WTC11 (cell line): ENCODE data around the gene TIMM29. TPM values are rescaled to one million over a fixed set of nuclear protein-coding genes. Genes with fewer than 3 reads are reported as not detected.
A peak's percentile ranks its signal among the peaks of the same experiment; 100 is the strongest.
"Not testable (repeated sequence)": the region's sequence is repeated elsewhere in the genome, so short reads cannot be mapped to it uniquely, and the experiment has no call there.

Experiments
- ATAC-seq: fragments of 200-7000 bp; cut with Tn5 transposase; 2 replicates; pipeline ENCODE4 v1.10.0; 2021; ENCODE audit warnings: mild to moderate bottlenecking, moderate library complexity
- CTCF ChIA-PET: fragments of 300-600 bp; sonication (Branson Sonifier 250); formaldehyde crosslinking; loops from one replicate; lab custom pipeline; 2021; ENCODE audit warnings: antibody characterized with exemption; lab: Charles Lee
- POLR2A ChIA-PET: fragments of 350-600 bp; sonication (Branson Sonifier 250); formaldehyde crosslinking; loops from one replicate; lab custom pipeline; 2021; ENCODE audit warnings: antibody characterized with exemption; lab: Charles Lee
- DNase-seq: peaks from one replicate; pipeline ENCODE4 v3.0.0; 2021; ENCODE audit warnings: low spot score
- H3K27ac Mint-ChIP-seq: 2 replicates; pipeline ENCODE4 v1.8.0; 2021; ENCODE audit warnings: mixed read lengths
- H3K27me3 Mint-ChIP-seq: 2 replicates; pipeline ENCODE4 v1.8.0; 2021; ENCODE audit warnings: low read depth, mild to moderate bottlenecking, moderate library complexity, mixed read lengths
- H3K36me3 Mint-ChIP-seq: 2 replicates; pipeline ENCODE4 v1.8.0; 2021; ENCODE audit warnings: mixed read lengths
- H3K4me1 Mint-ChIP-seq: 2 replicates; pipeline ENCODE4 v1.8.0; 2022; ENCODE audit warnings: mixed read lengths
- H3K4me3 Mint-ChIP-seq: 2 replicates; pipeline ENCODE4 v1.8.0; 2021; ENCODE audit warnings: mild to moderate bottlenecking, moderate library complexity, mixed read lengths
- H3K9me3 Mint-ChIP-seq: 2 replicates; pipeline ENCODE4 v1.8.0; 2021; ENCODE audit warnings: mixed read lengths
- ATF6 ChIP-seq: sonication (generic); formaldehyde crosslinking; IDR thresholded peaks from 2 replicates; pipeline ENCODE4 v1.8.1; 2023; ENCODE audit warnings: mild to moderate bottlenecking, missing genetic modification reagents
- CBFB ChIP-seq: sonication (generic); formaldehyde crosslinking; IDR thresholded peaks from 2 replicates; pipeline ENCODE4 v1.8.1; 2022; ENCODE audit warnings: mild to moderate bottlenecking, low read depth, missing genetic modification reagents
- CREM ChIP-seq: sonication (generic); formaldehyde crosslinking; IDR thresholded peaks from 2 replicates; pipeline ENCODE4 v1.8.1; 2022; ENCODE audit warnings: mild to moderate bottlenecking, missing genetic modification reagents, moderate library complexity
- ESRRA ChIP-seq: sonication (generic); formaldehyde crosslinking; IDR thresholded peaks from 2 replicates; pipeline ENCODE4 v1.8.1; 2022; ENCODE audit warnings: mild to moderate bottlenecking, missing genetic modification reagents, borderline replicate concordance
- FOXJ3 ChIP-seq: sonication (generic); formaldehyde crosslinking; IDR thresholded peaks from 2 replicates; pipeline ENCODE4 v1.9.0; 2021; ENCODE audit warnings: missing genetic modification reagents, mild to moderate bottlenecking, borderline replicate concordance
- HMGXB4 ChIP-seq: sonication (generic); formaldehyde crosslinking; IDR thresholded peaks from 2 replicates; pipeline ENCODE4 v1.8.1; 2023; ENCODE audit warnings: mild to moderate bottlenecking, moderate library complexity, missing genetic modification reagents
- PRDM15 ChIP-seq: sonication (generic); formaldehyde crosslinking; IDR thresholded peaks from 2 replicates; pipeline ENCODE4 v1.8.0; 2022; ENCODE audit warnings: missing genetic modification reagents
- ZNF219 ChIP-seq: sonication (generic); formaldehyde crosslinking; IDR thresholded peaks from 2 replicates; pipeline ENCODE4 v1.8.0; 2023; ENCODE audit warnings: missing genetic modification reagents, mild to moderate bottlenecking, borderline replicate concordance
- ZNF317 ChIP-seq: sonication (generic); formaldehyde crosslinking; IDR thresholded peaks from 2 replicates; pipeline ENCODE4 v1.8.1; 2023; ENCODE audit warnings: low read depth, mild to moderate bottlenecking, moderate library complexity, missing genetic modification reagents, borderline replicate concordance
- ZNF416 ChIP-seq: fragments of 250-450 bp; sonication (Bioruptor Pico); IDR thresholded peaks from 2 replicates; pipeline ENCODE4 v1.9.0; 2021; ENCODE audit warnings: mild to moderate bottlenecking, inconsistent platforms
- ZNF512 ChIP-seq: sonication (generic); formaldehyde crosslinking; IDR thresholded peaks from 2 replicates; pipeline ENCODE4 v1.8.1; 2022; ENCODE audit warnings: missing genetic modification reagents, borderline replicate concordance
- ZSCAN18 ChIP-seq: fragments of 250-450 bp; sonication (Bioruptor Pico); IDR thresholded peaks from 2 replicates; pipeline ENCODE4 v2.1.2; 2022; ENCODE audit warnings: mild to moderate bottlenecking, moderate library complexity
- total RNA-seq: library from RNA; stranded (reverse); gene quantifications from 3 replicates; pipeline ENCODE4 v1.2.3, GENCODE V29; 2021
- TF ChIP-seq, protein P1 (sequence below): fragments of 250-450 bp; sonication (Bioruptor Pico); IDR thresholded peaks from 2 replicates; pipeline ENCODE4 v1.8.0; 2021; ENCODE audit warnings: mild to moderate bottlenecking
- TF ChIP-seq, protein P2 (sequence below): sonication (generic); formaldehyde crosslinking; IDR thresholded peaks from 2 replicates; pipeline ENCODE4 v1.8.1; 2022; ENCODE audit warnings: mild to moderate bottlenecking, moderate library complexity, missing genetic modification reagents

TIMM29 gene
- total RNA-seq, 1 experiment from 2014 or later = 33.8 TPM

DNA sequence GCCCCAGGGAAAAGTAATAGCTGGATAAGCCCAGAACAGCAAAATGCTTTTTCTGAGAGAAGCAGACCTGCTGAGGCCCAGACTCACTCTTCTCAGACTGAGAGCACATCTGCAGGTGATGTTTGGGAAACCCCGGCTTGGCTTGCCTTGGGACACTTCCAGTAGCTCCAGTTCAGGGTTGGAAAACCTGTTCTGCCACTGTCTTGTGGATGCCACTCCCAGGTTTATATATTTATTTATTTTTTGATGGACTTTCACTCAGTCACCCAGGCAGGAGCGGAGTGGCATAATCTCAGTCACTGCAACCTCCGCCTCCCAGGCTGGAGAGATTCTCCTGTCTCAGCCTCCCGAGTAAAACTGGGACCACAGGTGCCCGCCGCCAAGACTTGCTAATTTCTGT is 24.2 kb downstream of the TIMM29 start (continued):
- TF ChIP-seq HMGXB4 (no peak), ZNF219 (CRISPR knock-in tag) (no peak), ZSCAN18 (CRISPR knock-in tag) (no peak), CBFB (CRISPR knock-in tag) (no peak)
- TF ChIP-seq, protein P1, sequence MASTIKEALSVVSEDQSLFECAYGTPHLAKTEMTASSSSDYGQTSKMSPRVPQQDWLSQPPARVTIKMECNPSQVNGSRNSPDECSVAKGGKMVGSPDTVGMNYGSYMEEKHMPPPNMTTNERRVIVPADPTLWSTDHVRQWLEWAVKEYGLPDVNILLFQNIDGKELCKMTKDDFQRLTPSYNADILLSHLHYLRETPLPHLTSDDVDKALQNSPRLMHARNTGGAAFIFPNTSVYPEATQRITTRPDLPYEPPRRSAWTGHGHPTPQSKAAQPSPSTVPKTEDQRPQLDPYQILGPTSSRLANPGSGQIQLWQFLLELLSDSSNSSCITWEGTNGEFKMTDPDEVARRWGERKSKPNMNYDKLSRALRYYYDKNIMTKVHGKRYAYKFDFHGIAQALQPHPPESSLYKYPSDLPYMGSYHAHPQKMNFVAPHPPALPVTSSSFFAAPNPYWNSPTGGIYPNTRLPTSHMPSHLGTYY = no peak

DNA sequence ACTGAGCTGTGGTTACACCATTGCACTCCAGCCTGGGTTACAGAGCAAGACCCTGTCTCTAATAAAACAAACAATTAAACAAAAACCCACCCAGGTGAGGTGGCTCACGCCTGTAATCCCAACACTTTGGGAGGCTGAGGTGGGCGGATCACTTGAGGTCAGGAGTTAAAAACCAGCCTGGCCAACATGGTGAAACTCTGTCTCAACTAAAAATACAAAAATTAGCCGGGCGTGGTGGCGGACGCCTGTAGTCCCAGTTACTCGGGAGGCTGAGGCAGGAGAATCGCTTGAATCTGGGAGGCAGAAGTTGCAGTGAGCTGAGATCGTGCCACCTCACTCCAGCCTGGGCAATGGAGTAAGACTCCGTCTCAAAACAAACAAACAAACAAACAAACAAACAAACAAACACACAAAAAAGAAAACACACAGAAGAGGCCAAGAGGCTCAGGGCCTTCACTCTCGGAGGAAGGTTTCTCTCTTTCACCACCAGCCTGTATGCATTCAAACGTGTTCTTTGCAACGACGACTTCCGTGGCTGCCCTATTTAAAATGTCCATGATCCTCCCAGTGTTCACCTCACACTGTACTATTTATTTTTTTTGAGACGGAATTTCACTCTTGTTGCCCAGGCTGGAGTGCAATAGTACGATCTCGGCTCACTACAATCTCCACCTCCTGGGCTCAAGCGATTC is 30.8 kb downstream of the TIMM29 start:
- H3K27ac Mint-ChIP-seq = not testable (repeated sequence)
- CTCF ChIA-PET = interaction anchor here (9.3 kb wide), 1 partner anchor 18 kb away, joined by 77 read pairs; no protein-coding TSS in a partner anchor

GRCh38 chr19:10960314-10961072 is 31.9 kb downstream of the TIMM29 start, which contains the start of gene SMARCA4:
TSS of gene SMARCA4 (plus strand) at chr19:10961030. CDS start at chr19:10984152, 23,122 bp downstream.
- CTCF ChIA-PET = interaction anchor here (0.6 to 9.3 kb wide), 4 partner anchors 19 to 96 kb away, joined by 3 to 77 read pairs (median 3); no protein-coding TSS in a partner anchor
- Mint-ChIP-seq H3K27me3 (no peaks in the 10 kb centered on the region; the same call in 1 of the 2 replicates), H3K27ac (peak within 1 kb of the TSS; percentile 86), H3K4me3 (peak within 1 kb of the TSS; percentile 95), H3K4me1 (peaks cover 19% of the 10 kb centered on the region), H3K36me3 (0 out of 2 replicates have a peak, but pooled peaks cover 2% of the 10 kb centered on the region), H3K9me3 (peaks cover 2% of the 10 kb centered on the region; the same call in 1 of the 2 replicates)
- DNase-seq (peak; percentile 96), ATAC-seq (peak; percentile 88)
- POLR2A ChIA-PET = interaction anchor here (0.6 to 1.4 kb wide), 3 partner anchors 24 to 166 kb away, joined by 3 to 4 read pairs (median 4); no protein-coding TSS in a partner anchor
- TF ChIP-seq ESRRA (CRISPR knock-in tag) = no peak
- TF ChIP-seq, protein P2, sequence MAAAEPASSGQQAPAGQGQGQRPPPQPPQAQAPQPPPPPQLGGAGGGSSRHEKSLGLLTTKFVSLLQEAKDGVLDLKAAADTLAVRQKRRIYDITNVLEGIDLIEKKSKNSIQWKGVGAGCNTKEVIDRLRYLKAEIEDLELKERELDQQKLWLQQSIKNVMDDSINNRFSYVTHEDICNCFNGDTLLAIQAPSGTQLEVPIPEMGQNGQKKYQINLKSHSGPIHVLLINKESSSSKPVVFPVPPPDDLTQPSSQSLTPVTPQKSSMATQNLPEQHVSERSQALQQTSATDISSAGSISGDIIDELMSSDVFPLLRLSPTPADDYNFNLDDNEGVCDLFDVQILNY (CRISPR knock-in tag) = peak; percentile 76; the same call in 1 of the 2 replicates
- peak; percentile 85 for TF ChIP-seq CREM (CRISPR knock-in tag)
- TF ChIP-seq ZNF416 (CRISPR knock-in tag) = no peak
- no peak for TF ChIP-seq FOXJ3 (CRISPR knock-in tag)
- TF ChIP-seq PRDM15 (CRISPR knock-in tag) = no peak
- TF ChIP-seq ZNF512 (CRISPR knock-in tag) = no peak
- TF ChIP-seq ZNF317 (CRISPR knock-in tag) = 0 out of 2 replicates have a peak, but pooled peaks have one; percentile 26
- TF ChIP-seq, protein P1 = no peak; the same call in 1 of the 2 replicates
- no peak for TF ChIP-seq ATF6 (CRISPR knock-in tag)

More for the DNA sequence above, 30.8 kb downstream of the TIMM29 start:
- H3K36me3 Mint-ChIP-seq, ATAC-seq, H3K9me3 Mint-ChIP-seq, H3K27me3 Mint-ChIP-seq, DNase-seq, POLR2A ChIA-PET: not testable (repeated sequence)
- peaks cover 12% of the 10 kb centered on the region for H3K4me1 Mint-ChIP-seq
- H3K4me3 Mint-ChIP-seq = peak overlapping the region; percentile 74
